Measurements from ENCODE around the gene FAM162B.
"Not testable (repeated sequence)": the region's sequence is repeated elsewhere in the genome, so short reads cannot be mapped to it uniquely, and the experiment has no call there.

Gene FAM162B

GRCh38 chr6:116714761-116715160 lies 50.8 kb downstream of the FAM162B start:
- DNase-seq = no peak

GRCh38 chr6:116714296-116714695 lies 51.2 kb downstream of the FAM162B start:
- DNase-seq = no peak

GRCh38 chr6:116705917-116706316 lies 59.6 kb downstream of the FAM162B start:
- no peak for DNase-seq

DNA sequence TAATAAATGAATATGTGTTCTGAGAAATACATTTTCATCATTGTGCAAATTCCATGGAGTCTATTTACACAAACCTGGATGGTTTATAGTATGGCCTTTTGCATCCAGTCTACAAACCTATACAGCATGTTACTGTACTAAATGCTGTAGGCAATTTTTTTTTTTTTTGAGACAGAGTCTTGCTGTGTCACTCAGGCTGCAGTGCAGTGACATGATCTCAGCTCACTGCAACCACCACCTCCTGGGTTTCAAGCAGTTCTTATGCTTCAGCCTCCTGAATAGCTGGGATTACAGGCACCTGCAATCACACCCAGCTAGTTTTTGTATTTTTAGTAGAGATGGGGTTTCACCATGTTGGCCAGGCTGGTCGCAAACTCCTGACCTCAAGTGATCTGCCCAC lies 61.6 kb downstream of the FAM162B start:
- DNase-seq = not testable (repeated sequence)

All from CD4-positive, alpha-beta T cell treated with Interleukin-17A for 1 hour (primary cell).